HAP-1 (cell line): ENCODE results near the gene ASTN2.
"Not testable (repeated sequence)": the region's sequence is repeated elsewhere in the genome, so short reads cannot be mapped to it uniquely, and the experiment has no call there.

Experiments used
- DNase-seq, 2 experiments: peaks; one replicate each; pipeline ENCODE4 v3.0.0-alpha.2; 2016 to 2020; ENCODE audit warnings: low spot score in 2 of 2
- H3K27me3 ChIP-seq: fragments of 250-450 bp; sonication (Bioruptor Pico); 2 replicates; pipeline ENCODE4 v1.5.1; 2020; ENCODE audit warnings: low read depth, mild to moderate bottlenecking, moderate library complexity
- H3K36me3 ChIP-seq: fragments of 250-450 bp; sonication (Bioruptor Pico); replicated peaks from 2 replicates; pipeline ENCODE4 v1.5.1; 2020; ENCODE audit warnings: mild to moderate bottlenecking
- H3K4me1 ChIP-seq: fragments of 250-450 bp; sonication (Bioruptor Pico); 2 replicates; pipeline ENCODE4 v1.5.1; 2020; ENCODE audit warnings: mild to moderate bottlenecking
- H3K4me3 ChIP-seq: fragments of 250-450 bp; sonication (Bioruptor Pico); 2 replicates; pipeline ENCODE4 v1.5.1; 2020; ENCODE audit warnings: mild to moderate bottlenecking, moderate library complexity
- H3K9me3 ChIP-seq: fragments of 250-450 bp; sonication (Bioruptor Pico); 2 replicates; pipeline ENCODE4 v1.5.1; 2020; ENCODE audit warnings: mild to moderate bottlenecking, moderate library complexity
- in situ Hi-C: fragments of 300-500 bp; cut with MboI; formaldehyde crosslinking; loops from 3 replicates; pipeline ENCODE4 v1.14.3; 2020; ENCODE audit warnings: low sequenced_read_pairs, inconsistent platforms, mixed read lengths

The ASTN2 gene

DNA sequence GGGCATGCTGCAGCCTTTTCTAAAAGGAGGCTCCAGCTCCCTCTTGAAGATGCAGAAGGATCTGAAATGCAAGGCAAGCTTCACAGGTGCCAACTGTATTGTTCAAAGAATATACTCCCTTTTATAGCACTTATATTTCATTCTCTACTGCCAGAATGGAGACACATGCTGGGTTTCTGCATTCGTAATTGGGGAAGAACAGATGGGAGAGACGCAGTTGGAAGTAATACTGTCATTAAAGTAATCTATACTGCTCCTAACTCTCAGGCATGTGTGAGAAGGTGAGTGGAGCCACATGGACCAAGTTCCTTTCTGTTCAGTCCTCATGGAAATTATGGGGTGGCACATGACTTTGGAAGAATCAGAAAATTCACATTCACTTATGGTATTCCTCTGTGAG, 501.3 kb downstream of the ASTN2 start:
- no peaks in the 10 kb centered on the region for H3K36me3 ChIP-seq
- no peak for DNase-seq
- H3K4me1 ChIP-seq: no peaks in the 10 kb centered on the region
- H3K4me3 ChIP-seq: no peak overlapping the region
- H3K27me3 ChIP-seq: no peaks in the 10 kb centered on the region
- in situ Hi-C loops: no loop called here
- H3K9me3 ChIP-seq: no peaks in the 10 kb centered on the region

DNA sequence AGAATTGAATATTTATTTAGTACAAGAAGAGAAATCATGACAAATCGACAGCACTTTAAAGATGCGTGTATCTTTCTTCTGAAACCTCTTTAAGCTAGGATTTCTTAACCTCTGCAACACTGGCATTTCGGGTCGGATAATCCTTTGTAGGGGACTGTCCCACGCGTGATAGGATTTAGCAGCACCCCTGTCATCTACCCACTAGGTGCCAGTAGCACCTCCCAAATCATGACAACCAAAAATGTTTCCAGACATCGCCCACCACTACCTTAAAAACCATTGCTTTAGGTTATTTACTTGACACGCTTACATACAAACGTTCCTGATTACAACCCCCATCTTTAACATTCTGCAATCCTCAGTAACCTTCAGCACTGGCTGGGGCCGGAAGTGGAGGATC, 504.7 kb downstream of the ASTN2 start:
- 0 out of 2 replicates have a peak, but pooled peaks cover 3% of the 10 kb centered on the region for H3K27me3 ChIP-seq
- H3K4me1 ChIP-seq: no peaks in the 10 kb centered on the region; the same call in 1 of the 2 replicates
- in situ Hi-C loops: no loop called here
- no peaks in the 10 kb centered on the region for H3K9me3 ChIP-seq
- no peak for DNase-seq
- H3K4me3 ChIP-seq: no peak overlapping the region
- no peaks in the 10 kb centered on the region for H3K36me3 ChIP-seq

DNA sequence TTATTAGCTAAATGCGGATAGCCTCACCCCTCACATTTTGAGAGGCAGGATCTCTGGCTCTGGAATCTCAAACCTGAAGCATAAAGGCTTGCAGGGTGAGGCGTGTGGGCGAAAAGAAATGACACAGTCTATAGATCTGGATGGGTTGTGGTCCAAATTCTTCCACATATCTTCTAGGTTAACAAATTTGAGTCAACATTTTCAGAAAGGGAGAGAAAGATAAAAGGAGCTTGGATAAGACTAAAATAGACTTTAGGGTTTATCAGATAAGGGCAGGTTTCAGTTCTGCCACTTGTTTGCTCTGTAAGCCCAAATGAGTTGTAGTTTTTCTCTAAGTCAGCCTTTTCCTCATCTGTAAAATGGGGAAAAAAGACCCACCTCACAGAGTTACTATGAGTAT, 506.9 kb downstream of the ASTN2 start:
- H3K4me3 ChIP-seq: no peak overlapping the region
- no peaks in the 10 kb centered on the region for H3K36me3 ChIP-seq
- in situ Hi-C loops: no loop called here
- H3K9me3 ChIP-seq: no peaks in the 10 kb centered on the region
- 0 out of 2 replicates have a peak, but pooled peaks cover 3% of the 10 kb centered on the region for H3K27me3 ChIP-seq
- no peak for DNase-seq
- no peaks in the 10 kb centered on the region; the same call in 1 of the 2 replicates for H3K4me1 ChIP-seq

DNA sequence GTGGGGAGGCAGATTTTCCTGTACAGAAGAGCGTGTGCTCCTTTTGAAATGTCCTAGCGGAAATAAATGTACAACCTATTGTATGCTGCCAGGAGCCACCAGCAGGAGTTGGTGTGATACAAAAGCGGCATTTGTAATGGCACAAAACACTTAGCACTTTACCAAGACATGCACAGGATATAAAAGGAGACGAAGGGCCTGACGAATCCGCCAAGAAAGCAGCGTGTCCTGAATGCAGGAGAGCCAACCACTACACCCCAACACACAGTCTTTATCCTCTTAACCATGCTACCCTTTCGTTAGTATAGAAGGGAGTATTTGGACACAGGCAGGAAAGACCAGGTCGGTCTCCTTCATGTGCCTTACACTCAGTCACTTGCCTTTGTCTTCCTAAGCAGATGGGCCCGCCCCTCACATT, 509.7 kb downstream of the ASTN2 start:
- no peaks in the 10 kb centered on the region for H3K9me3 ChIP-seq
- 0 out of 2 replicates have a peak, but pooled peaks cover 3% of the 10 kb centered on the region for H3K27me3 ChIP-seq
- no peak overlapping the region for H3K4me3 ChIP-seq
- H3K36me3 ChIP-seq: no peaks in the 10 kb centered on the region
- in situ Hi-C loops: no loop called here
- no peaks in the 10 kb centered on the region; the same call in 1 of the 2 replicates for H3K4me1 ChIP-seq
- DNase-seq: peak; percentile 24 to 45

- Histone ChIP-seq H3K4me3 (no peak overlapping the region), H3K4me1 (no peaks in the 10 kb centered on the region; the same call in 1 of the 2 replicates), H3K36me3 (no peaks in the 10 kb centered on the region), H3K27me3 (0 out of 2 replicates have a peak, but pooled peaks cover 3% of the 10 kb centered on the region), H3K9me3 (no peaks in the 10 kb centered on the region)
- in situ Hi-C loops: no loop called here
- no peak for DNase-seq
Measured at GRCh38 chr9:116904165-116904564, 510.7 kb downstream of the ASTN2 start.

- in situ Hi-C loops: no loop called here
- H3K4me1 ChIP-seq: no peaks in the 10 kb centered on the region; the same call in 1 of the 2 replicates
- H3K4me3 ChIP-seq: no peak overlapping the region
- 0 out of 2 replicates have a peak, but pooled peaks cover 3% of the 10 kb centered on the region for H3K27me3 ChIP-seq
- DNase-seq: no peak
- H3K36me3 ChIP-seq: no peaks in the 10 kb centered on the region
- H3K9me3 ChIP-seq: no peaks in the 10 kb centered on the region
Measured at GRCh38 chr9:116901260-116901659, 513.6 kb downstream of the ASTN2 start.

- H3K36me3 ChIP-seq: no peaks in the 10 kb centered on the region
- no peak overlapping the region for H3K4me3 ChIP-seq
- H3K9me3 ChIP-seq: no peaks in the 10 kb centered on the region
- no peak for DNase-seq
- in situ Hi-C loops: no loop called here
- no peaks in the 10 kb centered on the region; the same call in 1 of the 2 replicates for H3K4me1 ChIP-seq
- H3K27me3 ChIP-seq: no peaks in the 10 kb centered on the region
Measured at GRCh38 chr9:116900543-116900942, 514.3 kb downstream of the ASTN2 start.

GRCh38 chr9:116900007-116900367, 514.9 kb downstream of the ASTN2 start:
- no peaks in the 10 kb centered on the region for H3K4me1 ChIP-seq
- in situ Hi-C loops: no loop called here
- no peaks in the 10 kb centered on the region for H3K36me3 ChIP-seq
- no peaks in the 10 kb centered on the region for H3K27me3 ChIP-seq
- no peak for DNase-seq
- no peak overlapping the region for H3K4me3 ChIP-seq
- H3K9me3 ChIP-seq: no peaks in the 10 kb centered on the region

DNA sequence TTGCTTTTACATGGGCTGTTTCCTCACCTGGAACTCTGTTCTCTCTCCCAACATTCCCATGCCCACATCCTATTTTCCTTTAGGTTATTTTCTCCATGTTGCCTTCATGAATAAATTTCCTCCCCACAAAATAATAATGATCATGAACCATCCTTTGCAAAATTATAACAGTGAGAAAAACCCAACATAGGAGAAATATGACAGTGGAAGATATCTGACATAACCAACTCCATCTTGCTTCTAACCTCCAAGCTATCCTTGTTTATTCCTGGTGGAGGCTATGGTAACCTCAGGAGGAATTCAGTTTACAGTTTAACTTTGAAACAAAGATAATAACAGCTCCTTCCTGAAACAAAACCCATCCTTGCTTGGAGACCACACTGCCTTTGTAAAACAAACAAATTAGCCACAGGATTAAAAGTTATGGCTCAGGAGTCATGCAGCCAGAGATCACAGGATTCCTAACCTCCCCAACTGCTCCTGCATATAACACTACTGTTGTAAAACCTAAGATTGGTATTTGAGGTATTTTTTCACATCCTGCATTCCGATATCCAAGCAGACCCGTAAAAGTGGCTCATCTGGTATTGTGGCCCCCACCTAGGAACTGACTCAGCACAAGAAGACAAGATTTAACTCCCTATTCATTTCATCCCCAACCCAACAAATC, 515.4 kb downstream of the ASTN2 start:
- DNase-seq: no peak
- no peak overlapping the region for H3K4me3 ChIP-seq
- H3K4me1 ChIP-seq: no peaks in the 10 kb centered on the region
- in situ Hi-C loops: no loop called here
- H3K27me3 ChIP-seq: no peaks in the 10 kb centered on the region
- no peaks in the 10 kb centered on the region for H3K36me3 ChIP-seq
- no peaks in the 10 kb centered on the region for H3K9me3 ChIP-seq

GRCh38 chr9:116898131-116898530, 516.7 kb downstream of the ASTN2 start:
- H3K27me3 ChIP-seq, H3K4me1 ChIP-seq, H3K36me3 ChIP-seq, in situ Hi-C loops, DNase-seq, H3K9me3 ChIP-seq, H3K4me3 ChIP-seq: not testable (repeated sequence)

DNA sequence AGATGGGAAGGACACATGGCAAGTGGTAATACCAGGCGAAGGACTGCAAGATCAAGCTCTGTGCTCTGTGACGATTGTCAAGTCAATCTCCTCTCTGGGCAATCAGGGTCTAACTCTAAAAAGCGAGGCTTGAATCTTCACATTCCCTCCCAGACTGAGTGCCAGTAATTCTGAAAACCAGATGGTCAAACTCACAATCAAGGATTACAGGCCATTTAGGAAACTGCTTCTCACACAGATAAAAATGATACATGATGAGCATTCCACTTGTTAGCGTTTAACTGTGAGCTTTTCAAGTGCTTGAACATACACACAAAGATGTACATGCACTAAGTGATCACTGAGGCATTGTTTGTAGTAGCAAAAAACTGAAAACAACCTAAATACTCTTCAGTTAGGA, 517.7 kb downstream of the ASTN2 start:
- in situ Hi-C loops: no loop called here
- DNase-seq: no peak

GRCh38 chr9:116895961-116896360, 518.9 kb downstream of the ASTN2 start:
- Histone ChIP-seq H3K36me3 (no peaks in the 10 kb centered on the region), H3K27me3 (no peaks in the 10 kb centered on the region; the same call in 1 of the 2 replicates), H3K4me3 (no peak overlapping the region), H3K4me1 (no peaks in the 10 kb centered on the region), H3K9me3 (no peaks in the 10 kb centered on the region)
- DNase-seq: no peak
- in situ Hi-C loops: no loop called here

More for the DNA sequence above, 517.7 kb downstream of the ASTN2 start:
- Histone ChIP-seq H3K4me3 (no peak overlapping the region), H3K36me3 (no peaks in the 10 kb centered on the region), H3K4me1 (no peaks in the 10 kb centered on the region), H3K27me3 (no peaks in the 10 kb centered on the region; the same call in 1 of the 2 replicates), H3K9me3 (no peaks in the 10 kb centered on the region)

- Histone ChIP-seq H3K27me3 (peaks cover 3% of the 10 kb centered on the region; the same call in 1 of the 2 replicates), H3K4me3 (no peak overlapping the region), H3K4me1 (no peaks in the 10 kb centered on the region), H3K9me3 (no peaks in the 10 kb centered on the region), H3K36me3 (no peaks in the 10 kb centered on the region)
- DNase-seq: no peak
- in situ Hi-C loops: no loop called here
Measured at GRCh38 chr9:116891424-116891823, 523.4 kb downstream of the ASTN2 start.

DNA sequence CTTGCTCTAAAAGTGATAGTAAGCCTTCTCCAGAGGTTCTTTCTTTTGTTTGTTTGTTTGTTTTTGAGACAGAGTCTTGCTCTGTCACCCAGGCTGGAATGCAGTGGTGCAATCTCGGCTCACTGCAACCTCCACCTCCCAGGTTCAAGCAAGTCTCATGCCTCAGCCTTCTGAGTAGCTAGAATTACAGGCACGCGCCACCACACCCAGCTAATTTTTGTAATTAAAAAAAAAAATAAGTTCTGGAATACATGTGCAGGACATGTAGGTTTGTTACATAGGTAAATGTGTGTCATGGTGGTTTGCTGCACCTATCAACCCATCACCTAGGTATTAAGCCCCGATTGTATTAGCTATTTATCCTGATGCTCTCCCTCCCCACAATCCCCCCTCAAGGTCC, 526.4 kb downstream of the ASTN2 start:
- H3K4me1 ChIP-seq, H3K36me3 ChIP-seq, DNase-seq, H3K27me3 ChIP-seq, H3K9me3 ChIP-seq, H3K4me3 ChIP-seq, in situ Hi-C loops: not testable (repeated sequence)
